ENCODE data around the gene GPNMB. TPM values are rescaled to one million over a fixed set of nuclear protein-coding genes. Genes with fewer than 3 reads are reported as not detected.

GPNMB gene
- total and polyA plus RNA-seq, 4 donors: 2.6 to 10.5 (median 4.9) TPM

GRCh38 chr7:23275912-23276311, 29.3 kb downstream of the GPNMB start:
- Histone ChIP-seq H3K9ac (ENCODE audit: low read depth in 1 of 2, low read length in 2 of 2) (no peak overlapping the region), H3K4me3 (ENCODE audit: low read depth in 1 of 3, low read length in 3 of 3) (no peak overlapping the region), H3K27me3 (ENCODE audit: control insufficient read depth in 4 of 4, insufficient read depth in 4 of 4, low read length in 3 of 4) (no peaks in the 10 kb centered on the region), H3K27ac (ENCODE audit: low read depth in 1 of 2, low read length in 2 of 2) (no peak overlapping the region), H3K4me1 (ENCODE audit: control insufficient read depth in 4 of 4, insufficient read depth in 4 of 4, low read length in 3 of 4) (peaks cover 0 to 3% (median 2%) of the 10 kb centered on the region in 4 donors), H3K9me3 (ENCODE audit: control insufficient read depth in 4 of 4, low read length in 3 of 4) (no peaks in the 10 kb centered on the region), H3K36me3 (ENCODE audit: control insufficient read depth in 4 of 4, insufficient read depth in 3 of 4, low read depth in 1 of 4, low read length in 3 of 4) (no peaks in the 10 kb centered on the region)
- DNase-seq (ENCODE audit: low spot score): no peak
- WGBS: 90% methylated on average over 5 of the region's 5 CpGs
- no peak for TF ChIP-seq GABPA (IDR thresholded peaks at IDR 0.05 in 1 of 2, conservative IDR thresholded peaks at IDR 0.05 in 1 of 2)
- TF ChIP-seq ATF3 (IDR thresholded peaks at IDR 0.05): no peak
- no peak for TF ChIP-seq REST (IDR thresholded peaks at IDR 0.05)
- no peak for TF ChIP-seq ZBTB33 (IDR thresholded peaks at IDR 0.05)
- TF ChIP-seq EGR1 (IDR thresholded peaks at IDR 0.05; ENCODE audit: low read depth in 2 of 2): no peak

GRCh38 chr7:23276376-23276775, 29.8 kb downstream of the GPNMB start:
- no peak for TF ChIP-seq JUND (IDR thresholded peaks at IDR 0.05)
- no peak for TF ChIP-seq CTCF (IDR thresholded peaks at IDR 0.05; ENCODE audit: low read depth, low read length, missing input control)
- no peak for TF ChIP-seq RAD21 (IDR thresholded peaks at IDR 0.05)
- no peak for TF ChIP-seq FOXA2 (IDR thresholded peaks at IDR 0.05)
- no peak for TF ChIP-seq YY1 (IDR thresholded peaks at IDR 0.05)
- TF ChIP-seq SP1 (IDR thresholded peaks at IDR 0.05): no peak
- TF ChIP-seq ZBTB33 (IDR thresholded peaks at IDR 0.05): no peak
- TF ChIP-seq EGR1 (IDR thresholded peaks at IDR 0.05; ENCODE audit: low read depth in 2 of 2): no peak
- no peak for TF ChIP-seq HNF4G (IDR thresholded peaks at IDR 0.05)
- no peak for TF ChIP-seq GABPA (IDR thresholded peaks at IDR 0.05 in 1 of 2, conservative IDR thresholded peaks at IDR 0.05 in 1 of 2)
- TF ChIP-seq NR2F2 (IDR thresholded peaks at IDR 0.05): no peak
- TF ChIP-seq HNF4A (conservative IDR thresholded peaks at IDR 0.05): no peak
- TF ChIP-seq TAF1 (conservative IDR thresholded peaks at IDR 0.05): no peak
- H3K27ac ChIP-seq (ENCODE audit: low read depth in 1 of 2, low read length in 2 of 2): no peak overlapping the region
- peaks cover 0 to 3% (median 2%) of the 10 kb centered on the region in 4 donors for H3K4me1 ChIP-seq (ENCODE audit: control insufficient read depth in 4 of 4, insufficient read depth in 4 of 4, low read length in 3 of 4)
- no peaks in the 10 kb centered on the region for H3K36me3 ChIP-seq (ENCODE audit: control insufficient read depth in 4 of 4, insufficient read depth in 3 of 4, low read depth in 1 of 4, low read length in 3 of 4)
- WGBS: 74% methylated on average over 5 of the region's 5 CpGs
- H3K9me3 ChIP-seq (ENCODE audit: control insufficient read depth in 4 of 4, low read length in 3 of 4): no peaks in the 10 kb centered on the region
- H3K4me3 ChIP-seq (ENCODE audit: low read depth in 1 of 3, low read length in 3 of 3): no peak overlapping the region
- H3K9ac ChIP-seq (ENCODE audit: low read depth in 1 of 2, low read length in 2 of 2): no peak overlapping the region
- no peak for DNase-seq (ENCODE audit: low spot score)
- H3K27me3 ChIP-seq (ENCODE audit: control insufficient read depth in 4 of 4, insufficient read depth in 4 of 4, low read length in 3 of 4): no peaks in the 10 kb centered on the region

Data from liver (tissue), 9 donors.